Endothelial cell of umbilical vein (primary cell): ENCODE data around the gene ERBB4. TPM values are rescaled to one million over a fixed set of nuclear protein-coding genes. Genes with fewer than 3 reads are reported as not detected.
A peak's percentile ranks its signal among the peaks of the same experiment; 100 is the strongest.

ENCODE experiments used
- BruUV-seq: library from RNA; stranded (reverse); fragments of 400-500 nt; replicated peaks from 2 replicates; lab custom pipeline; 2021; lab: Mats Ljungman, UMichigan
- CTCF ChIA-PET: fragments of 300-600, 350-600 bp; sonication (Branson Sonifier 250); formaldehyde crosslinking; loops from one replicate; lab custom pipeline; 2021; ENCODE audit warnings: antibody characterized with exemption, inconsistent platforms; lab: Charles Lee
- POLR2A ChIA-PET: fragments of 300-600, 350-600 bp; sonication (Branson Sonifier 250); formaldehyde crosslinking; loops from one replicate; lab custom pipeline; 2021; ENCODE audit warnings: antibody characterized with exemption, inconsistent platforms; lab: Charles Lee
- DNase-seq: peaks from one replicate; pipeline ENCODE4 v3.0.0-alpha.2; 2011; ENCODE audit warnings: low read depth, low spot score
- FAIRE-seq: peaks from 2 replicates; lab custom pipeline; 2011; peaks lifted over from hg19 to GRCh38; lab: Jason Lieb, UNC
- H2AFZ ChIP-seq: 2 replicates; pipeline ENCODE4 v1.6.0; 2012; ENCODE audit warnings: low read depth, low read length, control low read depth, inconsistent platforms
- H3K27ac ChIP-seq: 2 replicates; pipeline ENCODE4 v1.5.1; 2011; ENCODE audit warnings: low read depth, mild to moderate bottlenecking, control low read depth, low read length, moderate library complexity; ENCODE audit not compliant: insufficient read depth
- H3K27me3 ChIP-seq, 2 experiments: 2 replicates each; pipeline versions ENCODE4 v1.6.0 to v1.6.1; 2011; ENCODE audit warnings: low read length in 2 of 2, mixed read lengths in 1 of 2; ENCODE audit not compliant: control insufficient read depth in 2 of 2, insufficient read depth in 2 of 2
- H3K36me3 ChIP-seq, 2 experiments: 2 replicates in 1 of 2; 3 replicates in 1 of 2; pipeline ENCODE4 v1.5.1; 2011; ENCODE audit warnings: low read length in 2 of 2, mild to moderate bottlenecking in 1 of 2, moderate library complexity in 1 of 2; ENCODE audit not compliant: control insufficient read depth in 2 of 2, insufficient read depth in 2 of 2; ENCODE audit errors: extremely low read depth in 1 of 2
- H3K4me1 ChIP-seq: 3 replicates; pipeline ENCODE4 v1.5.1; 2011; ENCODE audit warnings: mild to moderate bottlenecking, low read length; ENCODE audit not compliant: control insufficient read depth, insufficient read depth; ENCODE audit errors: extremely low read depth
- H3K4me2 ChIP-seq: 2 replicates; pipeline ENCODE4 v1.6.1; 2011; ENCODE audit warnings: low read length, control low read depth, mixed read lengths; ENCODE audit not compliant: insufficient read depth
- H3K4me3 ChIP-seq, 3 experiments: fragments of 200-600 bp in 1 of 3; sonication (generic), shearing (Covaris generic) in 1 of 3; replicated peaks in 1 of 3; 2 replicates each; pipeline ENCODE4 v1.5.1; 2011 to 2016; ENCODE audit warnings: control low read depth in 3 of 3, low read length in 3 of 3, mild to moderate bottlenecking in 2 of 3, inconsistent platforms in 1 of 3, low read depth in 1 of 3, moderate library complexity in 1 of 3; ENCODE audit not compliant: insufficient read depth in 1 of 3
- H3K79me2 ChIP-seq: 2 replicates; pipeline ENCODE4 v1.6.0; 2012; ENCODE audit warnings: low read length, inconsistent platforms; ENCODE audit not compliant: control insufficient read depth, insufficient read depth
- H3K9ac ChIP-seq: replicated peaks from 2 replicates; pipeline ENCODE3; 2011; ENCODE audit warnings: low read length, control low read depth; ENCODE audit not compliant: insufficient read depth; ENCODE audit errors: extremely low read depth
- H3K9me1 ChIP-seq: replicated peaks from 3 replicates; pipeline ENCODE4 v1.6.0; 2011; ENCODE audit warnings: mild to moderate bottlenecking, low read length; ENCODE audit not compliant: control insufficient read depth, insufficient read depth; ENCODE audit errors: extremely low read depth
- H3K9me3 ChIP-seq: replicated peaks from 2 replicates; pipeline ENCODE4 v1.5.1; 2012; ENCODE audit warnings: low read length, inconsistent platforms; ENCODE audit not compliant: control insufficient read depth, insufficient read depth
- H4K20me1 ChIP-seq: replicated peaks from 2 replicates; pipeline ENCODE3; 2011; ENCODE audit warnings: mild to moderate bottlenecking, low read length; ENCODE audit not compliant: control insufficient read depth, insufficient read depth; ENCODE audit errors: extremely low read depth
- EZH2 ChIP-seq: IDR thresholded peaks from 2 replicates; pipeline ENCODE4 v1.6.1; 2012; ENCODE audit warnings: borderline replicate concordance, low read depth, mild to moderate bottlenecking, moderate library complexity, low read length, inconsistent platforms; ENCODE audit not compliant: severe bottlenecking
- FOS ChIP-seq: IDR thresholded peaks from 2 replicates; pipeline ENCODE4 v1.6.1; 2011; ENCODE audit warnings: mild to moderate bottlenecking, low read length, moderate library complexity, borderline replicate concordance; ENCODE audit not compliant: insufficient read depth
- GATA2 ChIP-seq: IDR thresholded peaks from 2 replicates; pipeline ENCODE4 v1.7.0; 2011; ENCODE audit warnings: low read depth, mild to moderate bottlenecking, moderate library complexity, mixed read lengths, low read length; ENCODE audit not compliant: insufficient read length, insufficient read depth
- JUN ChIP-seq: IDR thresholded peaks from 2 replicates; pipeline ENCODE4 v1.6.1; 2011; ENCODE audit warnings: borderline replicate concordance, low read depth; ENCODE audit not compliant: insufficient read length, insufficient read depth
- MYC ChIP-seq: IDR thresholded peaks from one replicate; pipeline ENCODE4 v1.6.1; 2011; ENCODE audit warnings: mild to moderate bottlenecking, low read depth, low read length
- POLR2A ChIP-seq: IDR thresholded peaks from 2 replicates; pipeline ENCODE4 v1.6.1; 2012; ENCODE audit warnings: low read depth, mild to moderate bottlenecking, control low read depth, low read length
- POLR2AphosphoS5 ChIP-seq: IDR thresholded peaks from 2 replicates; pipeline ENCODE4 v1.6.1; 2012; ENCODE audit warnings: low read depth, mild to moderate bottlenecking, control low read depth, low read length, moderate library complexity; ENCODE audit not compliant: insufficient read depth
- dilution Hi-C: fragments of 300-500 bp; cut with MboI; formaldehyde crosslinking; loops from one replicate; pipeline ENCODE4 v1.15.0; 2019; ENCODE audit warnings: low sequenced_read_pairs; ENCODE audit not compliant: extremely low pct_ligation_motif_present
- intact Hi-C: fragments of 100-400 bp; cut with micrococcal nuclease; formaldehyde crosslinking; loops from one replicate; pipeline ENCODE4 v1.10.0; 2022
- polyA plus RNA-seq, 4 experiments: library from polyadenylated mRNA; depleted of rRNA in 3 of 4; stranded (reverse) in 3 of 4; unstranded in 1 of 4; fragments of >200 nt; gene quantifications; 2 replicates each; pipeline versions ENCODE4 v1.2.1 to v1.2.3, GENCODE V29; 2011 to 2012; ENCODE audit warnings: missing spikeins in 1 of 4
- total RNA-seq: library from RNA; stranded (reverse); gene quantifications from 2 replicates; pipeline ENCODE4 v1.2.3, GENCODE V29; 2021
- TF ChIP-seq, protein P1 (sequence below): IDR thresholded peaks from 2 replicates; pipeline ENCODE4 v1.6.1; 2011; ENCODE audit not compliant: insufficient read depth, insufficient read length
- TF ChIP-seq, protein P2 (sequence below), 2 donors: IDR thresholded peaks; 1 replicate in 1 of 2; 2 replicates in 1 of 2; pipeline ENCODE4 v1.5.1; 2011; ENCODE audit warnings: low read length in 2 of 2, mild to moderate bottlenecking in 2 of 2, moderate library complexity in 2 of 2, control low read depth in 1 of 2, inconsistent platforms in 1 of 2, low read depth in 1 of 2; ENCODE audit not compliant: insufficient read depth in 1 of 2; ENCODE audit errors: extremely low read depth in 1 of 2

Gene ERBB4
- total and polyA plus RNA-seq, 2 donors (not counting 3 experiments of a cell fraction or from before 2014, with no cell fraction given) = 0.01 to 0.27 TPM

DNA sequence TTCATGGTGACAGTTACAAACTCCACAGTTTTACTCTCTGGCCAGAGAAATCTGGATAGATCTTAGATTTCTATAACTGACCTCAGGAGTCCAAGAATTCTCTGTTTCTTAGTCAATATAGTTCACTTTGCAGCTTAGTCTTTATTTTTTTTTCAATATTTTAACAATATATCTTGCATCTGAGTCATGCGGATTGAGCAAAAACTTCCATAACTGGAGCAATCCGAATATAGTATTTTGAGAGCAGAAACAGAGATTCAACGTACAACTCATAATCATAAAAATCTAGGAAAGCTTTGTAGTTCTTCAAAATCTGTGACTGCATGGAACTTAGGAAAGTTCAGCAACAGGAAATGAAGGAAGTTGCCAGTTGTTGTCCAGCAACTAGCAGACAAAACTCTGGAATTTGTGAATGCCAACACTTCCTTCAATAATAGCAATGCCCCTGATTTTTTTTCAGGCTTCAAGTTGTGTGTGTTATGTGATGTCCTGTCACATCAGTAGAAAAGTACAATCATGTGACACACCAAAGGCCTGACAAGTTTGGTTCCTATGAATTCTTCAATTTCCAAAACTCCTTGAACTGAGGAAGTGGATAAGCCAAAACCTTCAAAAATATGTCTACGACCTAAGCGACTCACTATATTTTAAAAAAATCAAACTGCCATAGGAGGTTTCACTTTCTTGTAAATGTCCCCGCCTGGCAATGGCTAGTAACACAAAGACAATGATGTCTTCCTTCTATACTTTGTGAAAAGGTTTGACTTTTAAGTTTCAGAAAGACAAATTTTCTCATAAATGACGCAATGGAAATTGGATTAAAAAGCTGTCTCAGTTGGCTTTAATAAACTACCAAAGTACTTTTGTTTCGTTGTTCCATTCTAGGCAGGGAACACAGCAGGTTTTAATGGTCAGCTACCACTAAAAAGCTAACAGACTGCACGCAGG, 510.6 kb downstream of the ERBB4 start:
- intact Hi-C loops = no loop called here

More for the DNA sequence above, 510.6 kb downstream of the ERBB4 start:
- Histone ChIP-seq H3K27me3 (no peaks in the 10 kb centered on the region), H2AFZ (peak overlapping the region; percentile 62), H3K9me1 (no peaks in the 10 kb centered on the region), H3K9ac (no peak overlapping the region), H3K36me3 (no peaks in the 10 kb centered on the region), H3K27ac (peak overlapping the region; percentile 40), H3K9me3 (no peaks in the 10 kb centered on the region), H4K20me1 (no peaks in the 10 kb centered on the region), H3K4me1 (peaks cover 30% of the 10 kb centered on the region), H3K4me3 (no peak overlapping the region), H3K79me2 (no peaks in the 10 kb centered on the region), H3K4me2 (peak overlapping the region; percentile 13)
- dilution Hi-C loops = no loop called here
- FAIRE-seq (peak; percentile 31), DNase-seq (peak; percentile 78)
- TF ChIP-seq MYC (no peak), POLR2A (no peak), FOS (no peak), POLR2AphosphoS5 (no peak), JUN (no peak), GATA2 (no peak), EZH2 (no peak)
- TF ChIP-seq, protein P1, sequence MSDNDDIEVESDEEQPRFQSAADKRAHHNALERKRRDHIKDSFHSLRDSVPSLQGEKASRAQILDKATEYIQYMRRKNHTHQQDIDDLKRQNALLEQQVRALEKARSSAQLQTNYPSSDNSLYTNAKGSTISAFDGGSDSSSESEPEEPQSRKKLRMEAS = no peak
- TF ChIP-seq, protein P2, sequence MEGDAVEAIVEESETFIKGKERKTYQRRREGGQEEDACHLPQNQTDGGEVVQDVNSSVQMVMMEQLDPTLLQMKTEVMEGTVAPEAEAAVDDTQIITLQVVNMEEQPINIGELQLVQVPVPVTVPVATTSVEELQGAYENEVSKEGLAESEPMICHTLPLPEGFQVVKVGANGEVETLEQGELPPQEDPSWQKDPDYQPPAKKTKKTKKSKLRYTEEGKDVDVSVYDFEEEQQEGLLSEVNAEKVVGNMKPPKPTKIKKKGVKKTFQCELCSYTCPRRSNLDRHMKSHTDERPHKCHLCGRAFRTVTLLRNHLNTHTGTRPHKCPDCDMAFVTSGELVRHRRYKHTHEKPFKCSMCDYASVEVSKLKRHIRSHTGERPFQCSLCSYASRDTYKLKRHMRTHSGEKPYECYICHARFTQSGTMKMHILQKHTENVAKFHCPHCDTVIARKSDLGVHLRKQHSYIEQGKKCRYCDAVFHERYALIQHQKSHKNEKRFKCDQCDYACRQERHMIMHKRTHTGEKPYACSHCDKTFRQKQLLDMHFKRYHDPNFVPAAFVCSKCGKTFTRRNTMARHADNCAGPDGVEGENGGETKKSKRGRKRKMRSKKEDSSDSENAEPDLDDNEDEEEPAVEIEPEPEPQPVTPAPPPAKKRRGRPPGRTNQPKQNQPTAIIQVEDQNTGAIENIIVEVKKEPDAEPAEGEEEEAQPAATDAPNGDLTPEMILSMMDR (IDR thresholded peaks at IDR 0.05; ENCODE audit: extremely low read depth in 1 of 2, insufficient read depth in 1 of 2, low read depth in 1 of 2, low read length in 2 of 2) = no peak
- no TSS peak for BruUV-seq
- ChIA-PET POLR2A (no interaction called here), CTCF (interaction anchor here (1.3 kb wide), 1 partner anchor 85 kb away, joined by 3 read pairs; no protein-coding TSS in a partner anchor)
